Central memory CD8-positive, alpha-beta T cell (primary cell): ENCODE results near the gene SVIL.

Experiments used
- ATAC-seq: fragments of 150-1000 bp; cut with Tn5 transposase; replicated peaks from 2 replicates; pipeline ENCODE4 v1.10.0; 2022; ENCODE audit warnings: mild to moderate bottlenecking, moderate FRiP score, moderate number of reproducible peaks; ENCODE audit not compliant: poor library complexity, severe bottlenecking; ENCODE audit errors: extremely low read depth
- DNase-seq, 2 donors: peaks; one replicate each; pipeline ENCODE4 v3.0.0; 2021; ENCODE audit warnings: low spot score in 2 of 2
- H3K27ac Mint-ChIP-seq: one replicate; pipeline ENCODE4 v1.8.0; 2022; ENCODE audit warnings: low read depth, mild to moderate bottlenecking, moderate library complexity, mixed read lengths
- H3K27me3 Mint-ChIP-seq: one replicate; pipeline ENCODE4 v1.8.0; 2022; ENCODE audit warnings: mixed read lengths
- H3K36me3 Mint-ChIP-seq: one replicate; pipeline ENCODE4 v1.8.0; 2022; ENCODE audit warnings: mild to moderate bottlenecking, moderate library complexity, mixed read lengths; ENCODE audit not compliant: insufficient read depth
- H3K4me1 Mint-ChIP-seq: one replicate; pipeline ENCODE4 v1.8.0; 2022; ENCODE audit warnings: mixed read lengths
- H3K4me3 Mint-ChIP-seq: one replicate; pipeline ENCODE4 v1.8.0; 2022; ENCODE audit warnings: mild to moderate bottlenecking, moderate library complexity, mixed read lengths
- H3K9me3 Mint-ChIP-seq: one replicate; pipeline ENCODE4 v1.8.0; 2022; ENCODE audit warnings: mixed read lengths

Gene SVIL

DNA sequence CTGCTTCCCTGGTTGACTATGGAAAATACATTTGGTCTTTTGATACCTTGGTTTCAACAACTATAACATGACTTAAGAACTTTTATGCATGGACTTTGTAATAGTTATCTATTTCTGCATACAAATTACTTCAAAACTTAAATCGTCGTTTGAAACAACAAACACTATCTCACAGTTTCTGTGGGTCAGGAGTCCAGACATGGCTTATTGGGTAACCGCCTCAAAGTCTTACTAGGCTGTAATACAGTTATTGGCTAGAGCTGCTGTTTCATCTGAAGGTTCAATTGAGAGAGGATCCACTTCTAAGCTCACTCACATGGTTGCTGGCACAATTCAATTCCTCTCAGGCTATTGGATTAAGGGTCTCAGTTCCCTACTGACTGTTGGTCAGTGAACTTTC, 210.8 kb downstream of the SVIL start:
- Mint-ChIP-seq H3K27ac (no peak overlapping the region), H3K4me1 (no peaks in the 10 kb centered on the region), H3K4me3 (no peak overlapping the region)

DNA sequence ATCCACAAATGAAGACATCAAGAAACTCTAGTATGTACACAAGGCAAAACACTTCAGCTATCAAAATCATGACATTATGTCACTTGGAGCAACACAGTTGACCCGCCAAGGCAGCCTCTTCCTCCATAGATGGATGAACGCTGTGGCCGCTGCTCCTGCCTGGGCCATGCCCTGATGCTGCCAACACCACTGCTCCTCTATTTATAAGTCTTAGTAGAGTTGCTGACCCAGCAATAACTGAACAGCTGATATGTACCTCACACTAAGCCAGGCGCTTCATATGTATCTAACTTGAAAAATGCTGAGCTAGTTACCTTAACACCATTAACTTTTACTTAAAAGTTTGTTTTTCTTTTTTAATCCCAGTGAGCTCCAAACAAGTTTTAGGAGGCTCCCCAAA, 214.0 kb downstream of the SVIL start:
- no peak overlapping the region for H3K4me3 Mint-ChIP-seq
- H3K4me1 Mint-ChIP-seq, result no peaks in the 10 kb centered on the region
- H3K27ac Mint-ChIP-seq, result no peak overlapping the region
- no peaks in the 10 kb centered on the region for H3K27me3 Mint-ChIP-seq
- no peak for DNase-seq
- ATAC-seq, result no peak
- H3K36me3 Mint-ChIP-seq, result peaks cover 17% of the 10 kb centered on the region
- H3K9me3 Mint-ChIP-seq, result no peaks in the 10 kb centered on the region

More for the DNA sequence above, 210.8 kb downstream of the SVIL start:
- DNase-seq (no peak), ATAC-seq (no peak)
- no peaks in the 10 kb centered on the region for H3K9me3 Mint-ChIP-seq
- H3K27me3 Mint-ChIP-seq, result no peaks in the 10 kb centered on the region
- peaks cover 12% of the 10 kb centered on the region for H3K36me3 Mint-ChIP-seq

DNA sequence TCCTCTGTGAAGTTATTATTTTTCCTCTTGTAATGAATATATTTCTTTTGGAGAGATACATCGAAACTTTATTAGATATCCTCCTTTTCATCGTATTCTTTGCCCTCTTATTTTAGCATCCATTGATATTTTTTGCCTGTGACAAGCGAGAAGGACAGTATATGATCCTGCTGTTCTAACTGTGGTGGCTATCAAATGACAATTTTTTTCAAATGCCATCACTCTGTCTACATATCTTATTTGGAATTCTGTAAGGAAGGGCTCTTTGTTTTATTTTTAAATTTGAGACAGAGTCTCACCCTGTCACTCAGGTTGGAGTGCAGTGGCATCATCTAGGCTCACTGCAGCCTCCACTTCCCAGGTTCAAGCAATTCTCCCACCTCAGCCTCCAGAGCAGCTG, 217.4 kb downstream of the SVIL start:
- Mint-ChIP-seq H3K9me3 (no peaks in the 10 kb centered on the region), H3K4me3 (no peak overlapping the region), H3K36me3 (peaks cover 14% of the 10 kb centered on the region), H3K27me3 (no peaks in the 10 kb centered on the region), H3K27ac (peak overlapping the region; percentile 32), H3K4me1 (peaks cover 8% of the 10 kb centered on the region)
- ATAC-seq (no peak), DNase-seq (no peak)

DNA sequence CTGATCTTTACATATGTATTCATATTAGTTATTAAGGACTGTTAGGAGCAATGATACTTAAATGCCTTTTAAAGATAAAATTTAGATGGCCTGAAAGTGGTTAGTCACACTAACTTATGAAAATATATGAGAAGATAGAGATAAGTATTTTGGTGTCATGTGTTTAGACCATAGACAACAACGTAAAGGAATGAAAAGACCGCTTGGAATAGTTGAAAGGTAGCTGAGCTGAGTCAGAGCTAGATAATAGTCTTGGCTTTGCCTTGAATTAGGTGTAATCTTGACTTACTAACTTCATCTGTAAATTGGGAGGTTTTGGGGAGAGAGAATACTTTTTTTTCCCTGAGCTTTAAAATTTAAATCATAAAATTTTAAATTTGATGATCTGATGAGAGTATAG, 218.9 kb downstream of the SVIL start:
- Mint-ChIP-seq H3K36me3 (peaks cover 12% of the 10 kb centered on the region), H3K27ac (no peak overlapping the region), H3K27me3 (no peaks in the 10 kb centered on the region), H3K9me3 (no peaks in the 10 kb centered on the region), H3K4me3 (no peak overlapping the region), H3K4me1 (peaks cover 13% of the 10 kb centered on the region)
- DNase-seq, result no peak
- no peak for ATAC-seq

DNA sequence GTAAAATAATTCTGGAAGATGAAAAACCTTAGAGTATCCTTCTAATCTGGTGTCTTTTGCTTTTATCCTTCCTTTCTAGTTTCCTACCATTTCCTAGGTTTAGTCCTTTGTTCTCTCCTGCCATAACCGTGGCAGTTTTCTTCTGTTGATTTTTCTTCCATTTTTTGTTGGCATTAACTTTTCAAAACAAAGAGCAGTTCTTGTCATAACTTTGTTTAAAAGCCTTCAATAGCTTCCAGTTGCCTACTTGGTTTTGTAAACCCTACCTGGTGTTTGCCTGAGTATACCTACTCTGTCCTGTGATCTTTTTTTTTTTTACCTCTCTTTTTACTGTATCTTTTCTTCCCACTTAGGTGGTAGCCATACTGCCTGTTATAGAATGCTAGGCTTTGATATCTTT, 220.3 kb downstream of the SVIL start:
- no peak overlapping the region for H3K27ac Mint-ChIP-seq
- ATAC-seq (no peak), DNase-seq (no peak)
- no peaks in the 10 kb centered on the region for H3K27me3 Mint-ChIP-seq
- no peaks in the 10 kb centered on the region for H3K9me3 Mint-ChIP-seq
- peaks cover 8% of the 10 kb centered on the region for H3K36me3 Mint-ChIP-seq
- H3K4me1 Mint-ChIP-seq, result peaks cover 20% of the 10 kb centered on the region
- no peak overlapping the region for H3K4me3 Mint-ChIP-seq

DNA sequence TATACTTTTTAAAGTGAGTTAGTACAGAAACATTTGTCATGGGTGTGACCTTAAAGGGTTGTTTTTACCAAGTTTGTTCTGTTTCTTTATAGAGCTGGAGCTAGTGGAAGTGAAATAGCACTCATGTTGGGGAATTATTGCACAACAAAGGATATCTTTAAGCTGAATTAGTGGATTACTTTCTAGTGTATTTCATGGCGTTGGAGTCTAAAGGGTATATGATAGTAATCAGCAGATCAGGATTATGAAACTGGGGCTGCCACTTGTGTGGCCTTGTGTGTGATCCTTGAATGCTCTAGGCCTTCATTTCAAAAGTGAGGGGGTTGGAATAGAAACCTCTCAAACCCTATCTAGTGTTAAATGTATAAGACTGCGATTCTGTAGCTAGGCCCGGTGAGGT, 222.3 kb downstream of the SVIL start:
- Mint-ChIP-seq H3K27me3 (no peaks in the 10 kb centered on the region), H3K4me3 (no peak overlapping the region), H3K36me3 (peaks cover 6% of the 10 kb centered on the region), H3K9me3 (no peaks in the 10 kb centered on the region), H3K27ac (no peak overlapping the region), H3K4me1 (peaks cover 30% of the 10 kb centered on the region)
- no peak for DNase-seq
- no peak for ATAC-seq

DNA sequence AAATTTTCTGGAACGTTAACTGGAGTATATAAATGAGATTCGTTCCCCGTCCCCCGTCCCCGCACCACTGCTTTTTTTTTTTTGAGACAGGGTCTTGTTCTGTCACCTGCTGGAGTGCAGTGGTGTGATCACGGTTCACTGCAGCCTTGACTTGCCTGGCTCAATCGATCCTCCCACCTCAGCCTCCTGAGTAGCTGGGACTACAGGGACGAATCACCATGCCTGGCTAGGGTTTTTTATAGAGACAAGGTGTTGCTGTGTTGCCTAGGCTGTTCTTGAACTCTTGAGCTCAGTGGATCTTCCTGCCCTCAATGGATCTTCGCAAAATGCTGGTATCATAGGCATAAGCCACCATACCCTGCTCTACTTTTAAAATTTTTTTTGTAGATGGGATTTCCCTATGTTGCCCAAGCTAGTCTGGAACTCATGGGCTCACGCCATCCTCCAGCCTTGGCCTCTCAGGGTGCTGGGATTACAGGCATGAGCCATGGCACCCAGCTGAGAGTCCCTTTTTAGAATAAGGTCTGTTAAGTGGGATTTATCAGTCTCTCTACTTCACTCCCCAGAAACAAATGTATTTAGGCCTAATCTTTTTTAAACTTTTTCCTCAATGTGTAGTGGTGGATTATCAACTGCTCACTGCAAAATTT, 223.0 kb downstream of the SVIL start:
- Mint-ChIP-seq H3K27ac (no peak overlapping the region), H3K36me3 (peaks cover 1% of the 10 kb centered on the region), H3K27me3 (no peaks in the 10 kb centered on the region), H3K4me3 (no peak overlapping the region), H3K9me3 (no peaks in the 10 kb centered on the region), H3K4me1 (peaks cover 30% of the 10 kb centered on the region)
- ATAC-seq (no peak), DNase-seq (no peak)

DNA sequence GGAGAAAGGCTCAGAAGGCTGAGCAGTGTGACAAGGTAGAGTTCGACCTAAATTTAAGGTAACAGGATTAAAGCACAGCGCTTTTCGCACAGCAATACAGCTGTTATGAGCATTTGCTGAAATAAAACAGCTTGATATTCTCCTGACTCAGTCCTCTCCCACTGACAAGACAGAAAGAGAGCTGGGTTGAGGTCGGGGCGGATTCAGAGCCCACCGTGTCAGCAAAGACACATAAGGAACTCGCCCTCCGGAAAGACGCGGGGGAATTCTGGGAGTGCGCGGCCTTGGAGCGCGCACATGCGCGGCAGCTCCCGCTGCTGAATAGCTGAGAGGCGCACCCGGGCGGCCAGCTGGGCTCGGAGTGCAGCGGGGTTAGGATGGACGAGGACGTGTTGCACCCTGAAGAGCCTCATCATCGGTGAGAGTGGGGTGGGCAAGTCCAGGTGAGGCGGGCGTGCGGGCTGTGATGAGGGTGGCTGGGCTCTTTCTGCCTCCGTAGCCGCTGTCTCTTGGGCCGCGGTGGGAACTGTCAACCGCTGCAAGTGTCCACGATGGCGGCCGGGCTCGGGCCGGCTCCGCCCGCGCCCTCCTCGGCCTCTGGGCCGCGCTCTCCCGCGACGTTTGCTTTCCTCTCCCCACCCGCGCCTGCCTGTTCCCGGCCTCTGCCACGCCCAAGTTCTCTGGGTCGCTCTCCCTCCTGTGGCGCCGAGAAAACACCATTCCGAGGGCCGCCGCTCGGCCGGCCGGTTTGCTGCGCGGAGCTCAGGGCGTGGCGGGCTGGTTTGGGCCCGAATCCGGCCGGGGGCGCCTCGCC, 225.3 kb downstream of the SVIL start:
- peaks cover 25% of the 10 kb centered on the region for H3K4me1 Mint-ChIP-seq
- peak overlapping the region; percentile 98 for H3K4me3 Mint-ChIP-seq
- DNase-seq, result no peak
- peak; percentile 65 for ATAC-seq
- H3K27me3 Mint-ChIP-seq, result no peaks in the 10 kb centered on the region
- H3K27ac Mint-ChIP-seq, result peak overlapping the region; percentile 95
- H3K9me3 Mint-ChIP-seq, result no peaks in the 10 kb centered on the region
- H3K36me3 Mint-ChIP-seq, result peaks cover 1% of the 10 kb centered on the region

DNA sequence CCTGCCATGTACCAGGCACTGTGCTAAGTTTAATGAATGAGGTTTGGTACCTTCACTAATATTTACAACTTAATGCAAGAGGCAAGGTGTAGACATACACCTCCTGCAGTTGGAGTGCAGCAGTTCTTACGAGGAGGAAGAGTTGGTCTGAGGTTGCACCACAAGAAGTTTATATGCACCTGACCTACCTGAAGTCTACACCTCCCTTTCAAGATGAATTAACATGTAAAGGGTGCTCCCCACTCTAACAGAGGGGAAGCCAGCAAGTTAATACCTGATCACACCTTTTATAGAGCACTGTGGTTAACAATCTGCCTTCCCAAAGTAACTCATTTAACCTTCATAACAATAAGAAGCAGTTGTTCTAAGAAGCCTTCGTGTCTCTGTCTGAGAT, 225.9 kb downstream of the SVIL start:
- H3K4me1 Mint-ChIP-seq, result peaks cover 23% of the 10 kb centered on the region
- peak; percentile 25 for ATAC-seq
- DNase-seq, result no peak
- H3K4me3 Mint-ChIP-seq, result peak overlapping the region; percentile 98
- H3K36me3 Mint-ChIP-seq, result peaks cover 1% of the 10 kb centered on the region
- peak overlapping the region; percentile 95 for H3K27ac Mint-ChIP-seq
- no peaks in the 10 kb centered on the region for H3K9me3 Mint-ChIP-seq
- H3K27me3 Mint-ChIP-seq, result no peaks in the 10 kb centered on the region
